IMR-90 (cell line): ENCODE data around the gene NCCRP1. TPM values are rescaled to one million over a fixed set of nuclear protein-coding genes. Genes with fewer than 3 reads are reported as not detected.

ENCODE experiments used
- ATAC-seq: fragments of 200-7000 bp; cut with Tn5 transposase; 2 replicates; pipeline ENCODE4 v1.9.1; 2020; ENCODE audit warnings: low read depth, mild to moderate bottlenecking, moderate library complexity
- BruUV-seq: library from RNA; stranded (reverse); fragments of 400-500 nt; replicated peaks from 2 replicates; lab custom pipeline; 2021; lab: Mats Ljungman, UMichigan
- CTCF ChIA-PET: fragments of 300-600 bp; formaldehyde crosslinking; extraction: SDS; loops from one replicate; lab custom pipeline; 2021; ENCODE audit warnings: antibody characterized with exemption; lab: Yijun Ruan, JAX
- POLR2A ChIA-PET: fragments of 300-600 bp; sonication (Branson Sonifier 250); formaldehyde crosslinking; loops from one replicate; lab custom pipeline; 2022; ENCODE audit warnings: antibody characterized with exemption; ENCODE audit not compliant: unreplicated experiment; lab: Charles Lee
- DNase-seq: peaks from one replicate; pipeline ENCODE4 v3.0.0; 2013
- H2AFZ ChIP-seq: replicated peaks from 2 replicates; pipeline ENCODE3; 2013; ENCODE audit warnings: low read length, mild to moderate bottlenecking; ENCODE audit not compliant: poor library complexity
- H2AK5ac ChIP-seq: 2 replicates; pipeline ENCODE4 v1.6.1; 2013; ENCODE audit warnings: low read depth, low read length, inconsistent platforms
- H2AK9ac ChIP-seq: replicated peaks from 2 replicates; pipeline ENCODE3; 2013; ENCODE audit warnings: mild to moderate bottlenecking, low read depth, low read length, moderate library complexity; ENCODE audit not compliant: poor library complexity
- H2BK120ac ChIP-seq: 2 replicates; pipeline ENCODE4 v1.6.1; 2013; ENCODE audit warnings: low read depth, low read length, inconsistent platforms
- H2BK15ac ChIP-seq: 3 replicates; pipeline ENCODE4 v1.6.1; 2013; ENCODE audit warnings: low read depth, low read length, inconsistent platforms
- H2BK20ac ChIP-seq: 2 replicates; pipeline ENCODE4 v1.6.1; 2013; ENCODE audit warnings: low read depth, mild to moderate bottlenecking, inconsistent platforms, low read length, moderate library complexity
- H2BK5ac ChIP-seq: 2 replicates; pipeline ENCODE4 v1.6.1; 2013; ENCODE audit warnings: mild to moderate bottlenecking, low read depth, low read length, inconsistent platforms; ENCODE audit not compliant: poor library complexity, severe bottlenecking
- H3K14ac ChIP-seq: replicated peaks from 2 replicates; pipeline ENCODE4 v1.6.1; 2013; ENCODE audit warnings: low read depth, low read length, inconsistent platforms
- H3K18ac ChIP-seq: 2 replicates; pipeline ENCODE4 v1.6.1; 2013; ENCODE audit warnings: low read depth, low read length, control low read depth
- H3K23ac ChIP-seq: 2 replicates; pipeline ENCODE4 v1.6.1; 2013; ENCODE audit warnings: low read depth, low read length, inconsistent platforms
- H3K27ac ChIP-seq: 2 replicates; pipeline ENCODE4 v1.5.1; 2013; ENCODE audit warnings: mild to moderate bottlenecking, control low read depth, low read length; ENCODE audit not compliant: insufficient read depth
- H3K27me3 ChIP-seq: 2 replicates; pipeline ENCODE4 v1.6.1; 2013; ENCODE audit warnings: low read length; ENCODE audit not compliant: control insufficient read depth, insufficient read depth
- H3K36me3 ChIP-seq: 2 replicates; pipeline ENCODE4 v1.6.1; 2013; ENCODE audit warnings: low read length, mixed read lengths; ENCODE audit not compliant: control insufficient read depth, insufficient read depth
- H3K4ac ChIP-seq: 2 replicates; pipeline ENCODE4 v1.6.1; 2013; ENCODE audit warnings: low read depth, low read length, inconsistent platforms
- H3K4me1 ChIP-seq: 2 replicates; pipeline ENCODE4 v1.6.1; 2013; ENCODE audit warnings: low read length, mixed read lengths; ENCODE audit not compliant: control insufficient read depth, insufficient read depth
- H3K4me2 ChIP-seq: 2 replicates; pipeline ENCODE4 v1.6.1; 2013; ENCODE audit warnings: low read depth, mild to moderate bottlenecking, control low read depth, low read length, moderate library complexity
- H3K4me3 ChIP-seq: 2 replicates; pipeline ENCODE4 v1.5.1; 2013; ENCODE audit warnings: low read depth, mild to moderate bottlenecking, control low read depth, low read length, moderate library complexity; ENCODE audit not compliant: insufficient read depth
- H3K56ac ChIP-seq: 2 replicates; pipeline ENCODE4 v1.6.1; 2013; ENCODE audit warnings: low read length, inconsistent platforms; ENCODE audit not compliant: insufficient read depth; ENCODE audit errors: extremely low read depth
- H3K79me1 ChIP-seq, 2 experiments: 2 replicates each; pipeline ENCODE4 v1.6.1; 2013; ENCODE audit warnings: low read length in 2 of 2, inconsistent platforms in 1 of 2, low read depth in 1 of 2
- H3K9ac ChIP-seq: 2 replicates; pipeline ENCODE4 v1.6.1; 2013; ENCODE audit warnings: low read depth, low read length, control low read depth
- H3K9me1 ChIP-seq: 2 replicates; pipeline ENCODE4 v1.6.1; 2013; ENCODE audit warnings: low read length, inconsistent platforms; ENCODE audit not compliant: insufficient read depth
- H3K9me3 ChIP-seq: 2 replicates; pipeline ENCODE4 v1.6.1; 2013; ENCODE audit warnings: low read length; ENCODE audit not compliant: control insufficient read depth, insufficient read depth
- H4K20me1 ChIP-seq: 2 replicates; pipeline ENCODE4 v1.6.1; 2013; ENCODE audit warnings: low read length, inconsistent platforms; ENCODE audit not compliant: insufficient read depth
- H4K5ac ChIP-seq: 2 replicates; pipeline ENCODE4 v1.6.1; 2013; ENCODE audit warnings: mild to moderate bottlenecking, low read depth, low read length, control low read depth
- H4K8ac ChIP-seq, 2 experiments: 2 replicates each; pipeline ENCODE4 v1.6.1; 2013; ENCODE audit warnings: low read depth in 2 of 2, low read length in 2 of 2, control low read depth in 1 of 2, inconsistent platforms in 1 of 2
- H4K91ac ChIP-seq: 2 replicates; pipeline ENCODE4 v1.6.1; 2013; ENCODE audit warnings: low read depth, low read length, inconsistent platforms; ENCODE audit not compliant: insufficient read depth
- CHD1 ChIP-seq: IDR thresholded peaks from 2 replicates; pipeline ENCODE4 v1.6.1; 2012; ENCODE audit warnings: low read depth, low read length, improper control_type of control experiment
- FOS ChIP-seq: fragments of 150-350 bp; IDR thresholded peaks from 2 replicates; pipeline ENCODE4 v1.6.1; 2016; ENCODE audit warnings: low read depth, low read length
- WGBS, 2 experiments: methylation state at CpG; one replicate each; pipeline versions ENCODE4 v1.1.5 to v1.1.7; 2013; ENCODE audit warnings: missing lambda C conversion rate in 2 of 2; ENCODE audit not compliant: insufficient read length in 1 of 2; ENCODE audit errors: extremely low coverage in 2 of 2; 5-methylcytosine and 5-hydroxymethylcytosine counted together
- dilution Hi-C: fragments of 300-500 bp; cut with HindIII; formaldehyde crosslinking; loops from one replicate; pipeline ENCODE4 v1.14.3; 2018; ENCODE audit warnings: low sequenced_read_pairs; ENCODE audit not compliant: unreplicated experiment
- in situ Hi-C: fragments of 300-500 bp; cut with MboI; formaldehyde crosslinking; loops from 3 replicates; pipeline ENCODE4 v1.14.3; 2019; ENCODE audit warnings: low sequenced_read_pairs, inconsistent platforms, mixed read lengths
- intact Hi-C: fragments of 100-400 bp; cut with micrococcal nuclease; formaldehyde crosslinking; loops from 2 replicates; pipeline ENCODE4 v1.10.0; 2022
- polyA plus RNA-seq, 3 experiments: library from polyadenylated mRNA; depleted of rRNA; stranded (reverse); fragments of >200 nt; gene quantifications; 2 replicates each; pipeline ENCODE4 v1.2.3, GENCODE V29; 2012; ENCODE audit warnings: low replicate concordance in 1 of 3
- total RNA-seq: library from RNA; depleted of rRNA; stranded (reverse); fragments of >200 nt; gene quantifications from 2 replicates; pipeline ENCODE4 v1.2.3, GENCODE V29; 2012

NCCRP1 gene
- total and polyA plus RNA-seq, 2 of the 4 experiments (the other 2 are of a cell fraction) = not detected

- Histone ChIP-seq H3K4me3 (no peak overlapping the region), H3K18ac (no peak overlapping the region), H2AK9ac (no peak overlapping the region), H3K4ac (no peak overlapping the region), H3K36me3 (peaks cover 52% of the 10 kb centered on the region), H3K9me1 (no peaks in the 10 kb centered on the region), H4K8ac (no peak overlapping the region), H4K20me1 (no peaks in the 10 kb centered on the region), H3K23ac (no peak overlapping the region), H4K5ac (no peak overlapping the region), H3K14ac (no peak overlapping the region), H3K4me2 (no peak overlapping the region), H3K56ac (no peak overlapping the region), H2BK120ac (no peak overlapping the region), H2BK15ac (no peak overlapping the region), H3K79me1 (no peaks in the 10 kb centered on the region), H2AFZ (no peak overlapping the region), H3K27ac (no peak overlapping the region), H3K9ac (no peak overlapping the region), H2BK20ac (no peak overlapping the region), H2BK5ac (no peak overlapping the region), H4K91ac (no peak overlapping the region), H3K4me1 (no peaks in the 10 kb centered on the region), H3K9me3 (no peaks in the 10 kb centered on the region), H2AK5ac (no peak overlapping the region), H3K27me3 (no peaks in the 10 kb centered on the region)
- dilution Hi-C loops = no loop called here
- no peak for TF ChIP-seq FOS
- TF ChIP-seq CHD1 = no peak
- CTCF ChIA-PET = no interaction called here
- BruUV-seq = no TSS peak
- DNase-seq = no peak
- intact Hi-C loops = no loop called here
- in situ Hi-C loops = no loop called here
- no peak for ATAC-seq
- 100% methylated on average over 2 of the region's 30 CpGs; no CpG with 5 or more reads in 1 of the 2 experiments for WGBS, 2 experiments
- POLR2A ChIA-PET = no interaction called here
These were observed 18.3 kb upstream of the NCCRP1 start for GRCh38 chr19:39178296-39179006.
